ENCODE measurements around the gene WAPL. TPM values are rescaled to one million over a fixed set of nuclear protein-coding genes. Genes with fewer than 3 reads are reported as not detected.

Gene WAPL
- total RNA-seq, 2 donors from 2014 or later, result 19.5 to 20.2 TPM

DNA sequence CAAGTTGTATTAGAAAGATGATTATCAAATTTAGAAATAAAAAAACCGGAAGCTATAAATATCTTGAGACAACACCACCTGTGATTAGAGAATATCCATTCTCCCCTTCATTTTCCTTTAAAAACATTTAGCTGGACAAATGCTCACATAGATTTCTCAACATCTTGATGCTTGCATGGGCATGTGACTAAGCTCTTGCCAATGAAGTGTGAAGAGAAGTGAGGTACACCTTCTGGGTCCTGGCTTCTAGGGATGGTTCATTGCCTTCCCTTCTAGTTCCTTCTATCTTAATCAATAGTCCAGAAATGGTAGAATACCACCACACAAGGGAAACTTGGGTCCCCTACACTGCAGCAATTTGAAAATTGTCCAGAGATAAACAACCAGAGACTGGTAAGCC lies 41.0 kb downstream of the WAPL start:
- Histone ChIP-seq H3K4me3 (no peak overlapping the region), H3K27ac (no peak overlapping the region), H3K9me3 (no peaks in the 10 kb centered on the region), H3K36me3 (peaks cover 13% of the 10 kb centered on the region), H3K27me3 (no peaks in the 10 kb centered on the region), H3K4me1 (no peaks in the 10 kb centered on the region)
- TF ChIP-seq, protein P1, sequence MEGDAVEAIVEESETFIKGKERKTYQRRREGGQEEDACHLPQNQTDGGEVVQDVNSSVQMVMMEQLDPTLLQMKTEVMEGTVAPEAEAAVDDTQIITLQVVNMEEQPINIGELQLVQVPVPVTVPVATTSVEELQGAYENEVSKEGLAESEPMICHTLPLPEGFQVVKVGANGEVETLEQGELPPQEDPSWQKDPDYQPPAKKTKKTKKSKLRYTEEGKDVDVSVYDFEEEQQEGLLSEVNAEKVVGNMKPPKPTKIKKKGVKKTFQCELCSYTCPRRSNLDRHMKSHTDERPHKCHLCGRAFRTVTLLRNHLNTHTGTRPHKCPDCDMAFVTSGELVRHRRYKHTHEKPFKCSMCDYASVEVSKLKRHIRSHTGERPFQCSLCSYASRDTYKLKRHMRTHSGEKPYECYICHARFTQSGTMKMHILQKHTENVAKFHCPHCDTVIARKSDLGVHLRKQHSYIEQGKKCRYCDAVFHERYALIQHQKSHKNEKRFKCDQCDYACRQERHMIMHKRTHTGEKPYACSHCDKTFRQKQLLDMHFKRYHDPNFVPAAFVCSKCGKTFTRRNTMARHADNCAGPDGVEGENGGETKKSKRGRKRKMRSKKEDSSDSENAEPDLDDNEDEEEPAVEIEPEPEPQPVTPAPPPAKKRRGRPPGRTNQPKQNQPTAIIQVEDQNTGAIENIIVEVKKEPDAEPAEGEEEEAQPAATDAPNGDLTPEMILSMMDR (IDR thresholded peaks at IDR 0.05), result no peak
- no peak for DNase-seq (ENCODE audit: low spot score)

DNA sequence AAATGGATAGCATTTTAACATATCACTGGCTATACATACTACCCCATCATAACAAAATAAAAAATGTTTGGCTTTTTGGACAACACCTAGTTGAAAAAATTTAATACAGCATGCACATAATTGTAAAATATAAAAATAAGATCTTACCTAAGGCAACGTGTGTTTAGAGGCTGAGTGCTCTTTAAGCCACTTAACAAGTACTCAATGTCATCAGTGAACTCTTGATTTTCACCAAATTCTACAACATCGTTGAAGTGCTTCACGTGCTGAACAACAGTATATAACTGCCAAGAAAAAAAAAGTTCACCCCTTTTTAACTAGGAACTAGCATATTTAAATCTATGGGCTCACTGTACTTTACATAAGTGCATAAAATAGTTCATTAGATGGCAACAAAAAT lies 49.5 kb downstream of the WAPL start:
- H3K36me3 ChIP-seq, result peaks cover 47% of the 10 kb centered on the region
- no peaks in the 10 kb centered on the region for H3K4me1 ChIP-seq
- TF ChIP-seq, protein P1 (IDR thresholded peaks at IDR 0.05), result no peak
- no peak for DNase-seq (ENCODE audit: low spot score)
- H3K9me3 ChIP-seq, result no peaks in the 10 kb centered on the region
- H3K27ac ChIP-seq, result no peak overlapping the region
- no peak overlapping the region for H3K4me3 ChIP-seq
- H3K27me3 ChIP-seq, result no peaks in the 10 kb centered on the region

DNA sequence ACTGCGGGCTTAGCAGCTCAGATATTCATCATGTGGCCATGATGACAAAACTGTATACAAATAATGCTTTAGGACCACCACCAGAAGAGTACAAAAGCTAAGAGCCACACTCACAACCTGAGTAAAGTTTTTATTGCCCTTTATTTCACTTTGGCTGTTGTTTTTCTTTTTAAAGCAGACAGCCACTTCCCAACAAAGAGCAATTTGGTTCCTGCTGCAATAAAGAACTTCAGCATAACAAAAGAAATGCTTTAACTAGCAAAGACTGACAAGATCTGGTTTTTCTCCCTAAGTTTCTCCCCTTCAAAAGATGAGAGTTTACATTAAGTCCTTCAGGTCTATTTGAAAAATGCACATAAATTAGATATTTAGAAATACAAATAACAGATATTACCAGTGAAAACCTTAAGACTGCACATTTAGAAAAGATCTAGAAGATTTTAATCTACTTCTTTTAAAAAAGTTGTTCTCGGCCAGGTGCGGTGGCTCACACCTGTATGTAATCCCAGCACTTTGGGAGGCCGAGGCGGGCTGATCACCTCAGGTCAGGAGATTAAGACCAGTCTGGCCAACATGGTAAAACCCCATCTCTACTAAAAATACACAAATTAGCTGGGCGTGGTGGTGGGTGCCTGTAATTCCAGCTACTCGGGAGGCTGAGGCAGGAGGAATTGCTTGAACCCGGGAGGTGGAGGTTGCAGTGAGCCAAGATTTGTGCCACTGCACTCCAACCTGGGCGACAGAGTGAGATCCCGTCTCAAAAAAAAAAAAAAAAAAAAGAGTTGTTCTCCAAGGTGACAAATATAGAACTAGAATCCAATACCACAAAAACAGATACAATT lies 59.4 kb downstream of the WAPL start:
- H3K36me3 ChIP-seq, result peaks cover 71% of the 10 kb centered on the region

DNA sequence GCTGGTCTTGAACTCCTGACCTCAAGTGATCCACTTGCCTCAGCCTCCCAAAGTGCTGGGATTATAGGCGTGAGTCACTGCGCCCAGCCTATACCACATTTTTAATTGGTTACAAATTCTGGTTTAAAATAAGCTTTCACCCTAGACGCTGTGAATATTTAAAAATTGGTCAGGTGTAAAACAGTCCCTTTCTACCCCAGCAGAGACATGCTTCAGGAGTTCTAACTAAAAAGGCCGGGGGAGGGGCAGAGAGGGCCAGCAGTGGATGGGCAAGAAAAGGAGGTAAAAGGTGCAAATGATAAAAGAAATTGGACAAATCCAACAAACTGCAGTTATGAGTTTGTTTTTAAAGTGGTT lies 70.0 kb downstream of the WAPL start:
- Histone ChIP-seq H3K9me3 (no peaks in the 10 kb centered on the region), H3K27ac (no peak overlapping the region), H3K4me3 (no peak overlapping the region), H3K36me3 (peaks cover 46% of the 10 kb centered on the region), H3K4me1 (no peaks in the 10 kb centered on the region), H3K27me3 (no peaks in the 10 kb centered on the region)
- no peak for DNase-seq (ENCODE audit: low spot score)
- TF ChIP-seq, protein P1 (IDR thresholded peaks at IDR 0.05), result no peak

More for the DNA sequence above, 59.4 kb downstream of the WAPL start:
- H3K4me1 ChIP-seq, result no peaks in the 10 kb centered on the region
- H3K27ac ChIP-seq, result no peak overlapping the region
- H3K9me3 ChIP-seq, result no peaks in the 10 kb centered on the region
- no peaks in the 10 kb centered on the region for H3K27me3 ChIP-seq
- no peak for DNase-seq (ENCODE audit: low spot score)
- H3K4me3 ChIP-seq, result no peak overlapping the region
- TF ChIP-seq, protein P1 (IDR thresholded peaks at IDR 0.05), result no peak

GRCh38 chr10:86450806-86451603 lies 70.6 kb downstream of the WAPL start:
- H3K27me3 ChIP-seq, result no peaks in the 10 kb centered on the region
- TF ChIP-seq, protein P1 (IDR thresholded peaks at IDR 0.05), result no peak
- peaks cover 44% of the 10 kb centered on the region for H3K36me3 ChIP-seq
- no peak overlapping the region for H3K4me3 ChIP-seq
- H3K4me1 ChIP-seq, result no peaks in the 10 kb centered on the region
- no peak overlapping the region for H3K27ac ChIP-seq
- H3K9me3 ChIP-seq, result no peaks in the 10 kb centered on the region
- no peak for DNase-seq (ENCODE audit: low spot score)

Data from right atrium auricular region (tissue), 2 donors.